Activated CD8-positive, alpha-beta memory T cell treated with anti-CD3 and anti-CD28 coated beads, Interleukin-2, amount 50 U/mL, for 1 hour (primary cell): ENCODE measurements around the gene DSE.

Experiments used
- DNase-seq: peaks from one replicate; pipeline ENCODE4 v3.0.0-alpha.2; 2020; ENCODE audit errors: extremely low read depth

DSE gene

GRCh38 chr6:116362276-116362675 lies 8.5 kb upstream of the DSE start:
- DNase-seq: no peak

- no peak for DNase-seq
These were observed 7.0 kb upstream of the DSE start for GRCh38 chr6:116363759-116364158.

GRCh38 chr6:116364321-116364720 lies 6.4 kb upstream of the DSE start:
- no peak for DNase-seq

GRCh38 chr6:116365743-116366142 lies 5.0 kb upstream of the DSE start:
- no peak for DNase-seq

- no peak for DNase-seq
These were observed 3.9 kb upstream of the DSE start for GRCh38 chr6:116366740-116367275.

GRCh38 chr6:116369540-116369939 lies 1.2 kb upstream of the DSE start:
- no peak for DNase-seq

GRCh38 chr6:116369964-116370759 lies 585 bp upstream of the DSE start:
- DNase-seq: no peak

- no peak for DNase-seq
These were observed 572 bp downstream of the DSE start for GRCh38 chr6:116371120-116371917.

GRCh38 chr6:116371918-116372209 lies 1.1 kb downstream of the DSE start:
- DNase-seq: no peak

- DNase-seq: no peak
These were observed 2.6 kb downstream of the DSE start for GRCh38 chr6:116373300-116373699.

GRCh38 chr6:116373940-116374339 lies 3.2 kb downstream of the DSE start:
- DNase-seq: no peak

GRCh38 chr6:116374586-116374985 lies 3.8 kb downstream of the DSE start:
- no peak for DNase-seq

GRCh38 chr6:116375262-116375661 lies 4.5 kb downstream of the DSE start:
- no peak for DNase-seq

GRCh38 chr6:116376149-116376548 lies 5.4 kb downstream of the DSE start:
- no peak for DNase-seq

- no peak for DNase-seq
These were observed 9.0 kb downstream of the DSE start for GRCh38 chr6:116379764-116380163.

- DNase-seq: no peak
These were observed 9.6 kb downstream of the DSE start for GRCh38 chr6:116380346-116380745.

- DNase-seq: no peak
These were observed 10.3 kb downstream of the DSE start for GRCh38 chr6:116381000-116381399.

GRCh38 chr6:116382587-116382986 lies 11.8 kb downstream of the DSE start:
- DNase-seq: no peak

- DNase-seq: no peak
These were observed 14.1 kb downstream of the DSE start for GRCh38 chr6:116384727-116385458.

GRCh38 chr6:116385459-116385802 lies 14.7 kb downstream of the DSE start:
- DNase-seq: no peak

GRCh38 chr6:116385921-116386320 lies 15.2 kb downstream of the DSE start:
- DNase-seq: no peak

GRCh38 chr6:116386581-116387299 lies 16.0 kb downstream of the DSE start:
- no peak for DNase-seq
